HL-60 (cell line): ENCODE data around the gene UTP3.
A peak's percentile ranks its signal among the peaks of the same experiment; 100 is the strongest.
"Not testable (repeated sequence)": the region's sequence is repeated elsewhere in the genome, so short reads cannot be mapped to it uniquely, and the experiment has no call there.

Source experiments
- DNase-seq, 2 experiments: peaks; one replicate each; pipeline ENCODE4 v3.0.0-alpha.2; 2010 to 2020; ENCODE audit warnings: low read depth in 1 of 2, low spot score in 1 of 2
- H3K27ac ChIP-seq: fragments of 250-450 bp; sonication (Bioruptor Pico); replicated peaks from 2 replicates; pipeline ENCODE4 v1.5.1; 2020; ENCODE audit warnings: mild to moderate bottlenecking, moderate library complexity
- H3K27me3 ChIP-seq: fragments of 250-450 bp; sonication (Bioruptor Pico); 2 replicates; pipeline ENCODE4 v1.5.1; 2021; ENCODE audit warnings: mild to moderate bottlenecking, moderate library complexity; ENCODE audit not compliant: insufficient read depth, poor library complexity, severe bottlenecking
- H3K4me3 ChIP-seq: replicated peaks from 2 replicates; pipeline ENCODE4 v1.5.1; 2011; ENCODE audit warnings: mild to moderate bottlenecking, control low read depth, low read length; ENCODE audit not compliant: insufficient read depth
- CTCF ChIP-seq: IDR thresholded peaks from one replicate; pipeline ENCODE4 v1.5.1; 2011; ENCODE audit warnings: low read length, control low read depth, inconsistent platforms; ENCODE audit not compliant: insufficient read depth
- GABPA ChIP-seq: IDR thresholded peaks from 2 replicates; pipeline ENCODE4 v1.6.1; 2012; ENCODE audit warnings: low read depth
- POLR2AphosphoS5 ChIP-seq: IDR thresholded peaks from 2 replicates; pipeline ENCODE4 v1.6.1; 2012; ENCODE audit warnings: low read depth
- REST ChIP-seq: IDR thresholded peaks from 2 replicates; pipeline ENCODE4 v1.6.1; 2012; ENCODE audit warnings: low read depth; ENCODE audit not compliant: insufficient replicate concordance
- SPI1 ChIP-seq: IDR thresholded peaks from 2 replicates; pipeline ENCODE4 v1.6.1; 2012; ENCODE audit warnings: low read depth, mild to moderate bottlenecking, borderline replicate concordance

The UTP3 gene

GRCh38 chr4:70734168-70734954, 46.0 kb downstream of the UTP3 start:
- peak; percentile 40; the same call in 1 of the 2 replicates for TF ChIP-seq POLR2AphosphoS5
- no peak for TF ChIP-seq REST
- no peak for TF ChIP-seq GABPA
- TF ChIP-seq CTCF, result no peak
- TF ChIP-seq SPI1, result peak; percentile 28; the same call in 1 of the 2 replicates
- peak in 1 of 2 experiments; percentile 66 for DNase-seq
- no peaks in the 10 kb centered on the region for H3K27me3 ChIP-seq
- H3K27ac ChIP-seq, result peak overlapping the region; percentile 69
- peak overlapping the region; percentile 26 for H3K4me3 ChIP-seq

- peak in 1 of 2 experiments; percentile 4 for DNase-seq
- peak overlapping the region; percentile 69 for H3K27ac ChIP-seq
- H3K27me3 ChIP-seq, result no peaks in the 10 kb centered on the region
- peak overlapping the region; percentile 26; the same call in 1 of the 2 replicates for H3K4me3 ChIP-seq
- no peak for TF ChIP-seq SPI1
- TF ChIP-seq REST, result no peak
- TF ChIP-seq CTCF, result no peak
- TF ChIP-seq POLR2AphosphoS5, result no peak
- no peak for TF ChIP-seq GABPA
Observed at GRCh38 chr4:70734971-70735370, 46.6 kb downstream of the UTP3 start.

- peak overlapping the region; percentile 64 for H3K27ac ChIP-seq
- H3K27me3 ChIP-seq, H3K4me3 ChIP-seq: not testable (repeated sequence)
- DNase-seq, result peak in 1 of 2 experiments; percentile 73
Observed at GRCh38 chr4:70735915-70736314, 47.6 kb downstream of the UTP3 start.

GRCh38 chr4:70737006-70737405, 48.7 kb downstream of the UTP3 start:
- no peak overlapping the region for H3K4me3 ChIP-seq
- DNase-seq, result peak in 1 of 2 experiments; percentile 5
- H3K27ac ChIP-seq, result peak overlapping the region; percentile 64
- H3K27me3 ChIP-seq, result no peaks in the 10 kb centered on the region
- no peak for TF ChIP-seq GABPA
- no peak for TF ChIP-seq CTCF
- no peak for TF ChIP-seq REST
- TF ChIP-seq POLR2AphosphoS5, result no peak
- no peak for TF ChIP-seq SPI1
